GM18502 (cell line): ENCODE measurements around the gene ARHGEF5.

Source experiments
- ATAC-seq: cut with Tn5 transposase; IDR thresholded peaks from one replicate; pipeline ENCODE4 v1.9.1; 2021; ENCODE audit warnings: mild to moderate bottlenecking; ENCODE audit not compliant: unreplicated experiment, poor library complexity

The ARHGEF5 gene

GRCh38 chr7:144379776-144380384 is 24.7 kb downstream of the ARHGEF5 start:
- no peak for ATAC-seq

- peak; percentile 88 for ATAC-seq
Measured at GRCh38 chr7:144384071-144384470, 28.9 kb downstream of the ARHGEF5 start.

- ATAC-seq: peak; percentile 70
Measured at GRCh38 chr7:144384555-144385245, 29.5 kb downstream of the ARHGEF5 start.

DNA sequence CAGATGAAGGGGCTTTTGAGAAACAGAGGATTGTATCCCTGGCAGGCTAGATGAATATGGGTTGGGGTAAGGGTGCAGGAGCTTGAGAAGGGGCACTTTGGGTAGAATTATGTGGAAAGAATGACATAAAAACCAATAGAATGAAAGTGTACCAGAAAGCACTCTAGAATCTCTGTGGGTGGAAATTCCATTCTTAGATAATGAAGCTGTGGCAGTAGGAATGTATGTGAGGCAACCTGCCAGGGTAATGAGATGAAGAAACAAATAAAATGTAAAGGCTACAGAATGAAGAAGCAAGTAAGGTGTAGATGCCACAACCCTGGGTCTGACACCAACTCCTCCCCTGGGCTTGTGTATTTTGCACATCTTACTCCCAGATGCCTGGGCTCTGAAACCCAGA is 31.5 kb downstream of the ARHGEF5 start:
- ATAC-seq: no peak

- ATAC-seq: no peak
Measured at GRCh38 chr7:144388950-144389349, 33.7 kb downstream of the ARHGEF5 start.

DNA sequence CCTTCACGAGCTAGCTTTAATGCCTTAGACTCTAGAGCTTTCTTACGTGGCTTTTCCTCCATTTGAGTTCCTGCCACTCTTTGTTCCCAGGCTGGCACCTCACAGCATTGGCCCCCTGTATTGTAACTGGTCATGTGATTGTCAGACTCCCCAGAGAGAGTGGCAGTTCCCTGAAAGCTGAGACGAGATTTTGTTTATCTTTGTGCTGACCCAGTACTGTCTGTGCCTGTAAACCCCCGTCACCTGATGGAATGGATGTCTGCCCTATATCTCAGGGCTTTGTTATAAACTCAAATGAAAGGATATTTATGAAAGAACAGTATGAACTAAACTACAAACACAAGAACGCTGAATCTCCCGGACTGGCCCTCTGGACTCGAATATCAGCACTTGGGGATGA is 35.3 kb downstream of the ARHGEF5 start:
- no peak for ATAC-seq

- ATAC-seq: no peak
Measured at GRCh38 chr7:144391014-144391413, 35.8 kb downstream of the ARHGEF5 start.

DNA sequence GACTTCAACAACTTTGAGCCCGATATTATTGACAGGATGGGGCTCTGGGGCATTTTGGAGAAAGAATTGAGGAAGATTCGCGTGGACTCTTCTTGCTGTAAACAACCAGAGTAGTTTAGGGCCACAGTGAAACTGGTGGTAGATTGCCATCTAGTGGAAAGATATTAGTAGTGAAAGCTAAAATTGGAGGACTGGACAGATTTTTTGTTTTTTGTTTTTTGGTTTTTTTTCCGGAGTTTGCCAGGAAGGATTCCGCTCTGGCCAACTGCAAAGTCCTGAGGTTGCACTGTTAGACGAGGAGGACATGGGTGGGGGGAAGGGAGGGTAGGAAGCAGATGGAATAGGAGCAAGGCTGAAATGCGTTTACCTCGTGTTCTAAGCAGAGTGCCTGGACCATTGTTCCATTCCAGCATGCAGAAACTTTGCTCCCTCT is 36.6 kb downstream of the ARHGEF5 start:
- peak; percentile 82 for ATAC-seq

DNA sequence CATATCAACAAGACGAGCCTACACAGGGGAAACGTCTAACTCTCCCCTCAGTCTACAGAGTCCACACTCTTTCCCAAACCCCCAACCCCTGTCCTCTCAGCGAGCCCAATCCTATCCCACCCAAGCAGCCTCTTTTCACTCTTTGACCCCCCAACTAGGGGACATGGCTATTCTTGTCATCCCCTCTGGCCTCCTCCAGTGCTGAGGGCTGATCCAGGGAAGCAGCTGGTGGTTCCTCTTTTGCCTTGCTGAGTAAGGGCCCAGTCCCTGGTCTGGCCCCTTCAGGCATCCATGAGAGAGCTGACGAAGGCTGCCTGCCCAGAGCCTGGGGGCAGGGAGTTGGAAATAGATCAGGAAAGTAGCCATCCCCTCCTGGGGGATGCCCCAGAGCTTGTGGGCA is 41.9 kb downstream of the ARHGEF5 start:
- ATAC-seq: no peak

GRCh38 chr7:144398291-144398690 is 43.1 kb downstream of the ARHGEF5 start:
- no peak for ATAC-seq

- no peak for ATAC-seq
Measured at GRCh38 chr7:144398911-144399310, 43.7 kb downstream of the ARHGEF5 start.

- ATAC-seq: no peak
Measured at GRCh38 chr7:144399946-144400345, 44.7 kb downstream of the ARHGEF5 start.

GRCh38 chr7:144401490-144401889 is 46.3 kb downstream of the ARHGEF5 start:
- ATAC-seq: no peak

DNA sequence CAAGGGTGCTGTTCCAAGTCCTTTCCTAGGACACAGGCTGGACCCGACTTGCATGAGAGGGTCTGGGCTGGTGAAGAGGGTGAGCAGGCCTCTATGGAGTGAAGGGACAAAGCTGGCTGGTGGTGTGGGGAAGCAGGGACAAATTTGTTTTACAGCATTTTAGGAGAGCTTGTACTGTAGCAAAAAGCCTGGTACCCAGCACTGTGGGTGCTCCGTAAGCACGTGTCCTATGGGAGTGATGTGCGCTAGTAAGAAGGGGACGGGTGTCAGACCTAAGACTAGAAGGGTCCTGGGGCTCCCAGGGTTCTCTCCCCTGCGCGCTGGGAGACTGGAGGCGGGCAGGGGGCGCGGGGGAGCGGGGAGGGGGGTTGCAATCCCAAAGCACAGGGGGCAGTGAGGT is 47.9 kb downstream of the ARHGEF5 start:
- no peak for ATAC-seq

DNA sequence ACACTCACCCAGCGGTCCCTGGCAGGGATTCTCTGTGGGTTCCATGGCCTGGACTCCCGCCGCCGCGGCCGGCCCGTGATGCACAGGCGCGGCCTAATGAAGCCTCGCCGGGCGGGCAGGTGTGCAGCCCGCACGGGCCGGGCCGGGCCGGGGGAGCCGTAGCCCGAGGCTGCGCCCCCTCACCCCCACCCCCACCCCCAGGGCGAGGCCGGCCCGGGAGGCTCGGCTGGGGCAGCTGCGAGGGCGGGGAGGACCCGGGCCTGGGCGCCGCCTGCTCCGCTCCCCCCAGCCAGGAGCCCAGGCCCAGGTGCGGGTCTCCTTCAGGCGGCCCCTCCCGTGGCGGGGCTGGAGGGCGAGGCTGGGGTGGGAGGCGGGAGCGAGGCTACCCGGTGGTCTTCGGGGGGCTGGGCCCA is 48.5 kb downstream of the ARHGEF5 start, which contains the start of gene NOBOX:
NOBOX (minus strand) TSS at position 45 of the 413 bp plus-strand sequence.
- no peak for ATAC-seq

DNA sequence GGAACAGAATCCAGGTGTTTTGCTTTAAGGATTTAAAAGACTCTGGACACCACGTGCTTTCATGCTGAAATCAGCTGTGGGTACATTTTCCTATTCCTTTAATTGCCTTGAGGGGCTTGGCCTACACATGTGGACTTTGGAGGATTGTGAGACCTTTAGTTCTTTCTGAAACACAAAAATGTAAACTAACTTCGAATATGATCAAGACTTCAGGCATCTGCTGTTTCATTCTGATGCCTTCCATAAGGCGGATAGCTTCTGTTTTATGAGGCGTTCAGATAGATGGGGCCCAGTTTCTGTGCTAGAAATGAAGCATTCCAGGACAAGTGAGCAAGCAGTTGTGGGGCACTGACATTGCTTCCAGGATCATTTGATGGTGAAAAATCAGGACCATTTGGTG is 49.7 kb downstream of the ARHGEF5 start:
- ATAC-seq: no peak

DNA sequence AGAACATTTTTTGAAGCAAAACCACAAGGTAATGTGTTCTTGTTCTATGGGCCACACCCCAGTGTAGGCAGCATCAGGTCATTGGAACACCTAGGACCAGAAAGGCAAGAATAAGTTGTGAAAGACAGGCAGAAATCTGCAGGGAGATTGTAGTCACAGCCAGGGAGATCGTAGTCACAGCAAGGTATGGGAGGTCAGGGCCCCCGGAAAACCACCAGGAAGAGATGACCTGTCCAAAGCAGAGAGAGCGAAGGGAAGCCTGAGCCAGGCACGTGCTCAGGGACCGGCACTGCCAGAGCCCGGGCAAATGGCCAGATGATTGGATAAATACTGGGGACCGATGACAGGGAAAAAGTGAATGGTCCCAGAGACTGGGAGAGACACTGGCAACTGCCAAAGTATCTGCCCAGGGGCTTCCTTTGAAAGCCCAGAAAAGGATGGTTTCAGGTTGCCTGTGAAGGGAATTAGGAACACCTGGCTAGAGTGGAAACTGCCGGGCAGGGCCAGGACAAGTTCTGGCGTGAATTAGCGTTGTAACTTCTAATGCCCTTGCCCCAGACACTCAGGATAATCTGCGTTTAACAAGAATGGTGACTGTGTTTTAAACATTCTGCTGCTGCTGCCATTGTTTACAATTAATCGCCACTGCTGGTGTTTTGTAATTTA is 52.2 kb downstream of the ARHGEF5 start:
- no peak for ATAC-seq

DNA sequence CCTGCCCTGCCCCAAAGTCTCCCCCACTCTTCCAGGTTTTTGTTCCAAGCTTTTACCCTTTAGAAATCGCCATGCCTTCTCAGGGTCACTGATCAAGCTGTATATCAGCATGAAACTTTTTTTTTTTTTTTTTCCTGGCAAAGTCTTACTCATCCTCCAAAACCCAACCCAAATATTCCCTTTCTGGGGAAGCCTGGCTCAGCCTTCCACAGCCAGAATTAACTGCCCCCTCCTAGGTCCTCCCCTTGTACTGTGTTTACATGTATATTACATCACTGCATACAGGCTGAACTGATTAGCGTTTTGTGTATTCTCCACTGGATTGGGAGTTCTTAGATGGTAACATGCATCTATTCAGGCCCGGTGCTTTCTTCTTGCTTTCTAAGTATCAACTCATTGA is 52.9 kb downstream of the ARHGEF5 start:
- ATAC-seq: no peak

DNA sequence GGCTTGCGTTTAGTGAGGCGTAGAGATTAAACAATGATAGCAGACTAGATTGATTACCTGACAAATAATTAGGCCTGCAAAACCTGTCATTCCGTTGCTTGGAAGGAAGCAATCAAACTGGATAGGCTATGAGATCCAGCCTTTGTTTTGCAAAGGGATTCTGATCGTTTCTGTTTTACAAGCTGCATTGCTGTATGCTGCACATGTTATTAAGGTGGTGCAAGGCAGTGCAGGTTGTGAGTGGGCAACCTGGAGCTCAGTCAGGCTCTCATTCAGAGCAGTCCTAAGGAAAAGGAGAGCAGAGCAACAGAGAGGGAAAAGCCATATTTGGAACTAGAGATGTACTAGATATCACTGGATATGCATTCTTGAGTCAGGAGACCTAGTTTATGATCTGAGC is 55.2 kb downstream of the ARHGEF5 start:
- ATAC-seq: no peak

DNA sequence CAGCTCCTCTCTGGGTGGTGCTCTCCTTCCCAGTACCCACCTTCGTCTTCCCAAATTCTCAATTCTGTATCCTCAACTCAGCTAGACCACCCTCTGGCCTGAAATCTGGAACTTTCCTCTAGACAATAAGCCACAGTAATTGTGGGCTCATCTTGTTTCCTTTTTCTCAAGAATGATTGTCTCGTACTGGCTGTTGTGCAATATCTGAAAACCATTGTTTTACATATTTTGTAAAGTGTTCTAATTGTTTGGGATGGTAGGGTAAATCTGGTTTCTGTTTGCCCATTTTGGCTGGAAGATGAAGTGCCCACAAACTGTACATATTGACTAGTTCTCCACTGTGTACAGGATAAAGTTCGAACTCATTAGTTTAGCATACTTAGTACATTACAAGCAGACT is 59.6 kb downstream of the ARHGEF5 start:
- no peak for ATAC-seq

DNA sequence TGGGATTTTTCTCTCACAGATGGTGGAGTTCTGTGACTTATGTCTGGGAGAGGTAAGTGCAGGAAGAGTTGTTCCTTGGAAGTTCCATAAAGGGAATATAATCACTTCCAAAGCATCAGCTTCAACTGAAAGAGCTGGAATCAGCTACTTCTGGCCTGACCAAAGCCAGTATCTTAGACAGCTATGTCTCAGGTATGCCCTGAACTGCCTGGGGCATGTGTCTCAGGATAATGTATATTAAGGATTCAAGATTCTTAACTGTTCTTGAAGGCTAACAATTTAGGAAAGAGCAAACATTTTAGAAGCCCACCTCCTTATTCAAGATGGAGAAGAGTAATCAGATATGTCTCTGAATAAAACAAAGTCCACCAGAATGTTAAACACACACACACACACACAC is 60.7 kb downstream of the ARHGEF5 start:
- ATAC-seq: no peak

DNA sequence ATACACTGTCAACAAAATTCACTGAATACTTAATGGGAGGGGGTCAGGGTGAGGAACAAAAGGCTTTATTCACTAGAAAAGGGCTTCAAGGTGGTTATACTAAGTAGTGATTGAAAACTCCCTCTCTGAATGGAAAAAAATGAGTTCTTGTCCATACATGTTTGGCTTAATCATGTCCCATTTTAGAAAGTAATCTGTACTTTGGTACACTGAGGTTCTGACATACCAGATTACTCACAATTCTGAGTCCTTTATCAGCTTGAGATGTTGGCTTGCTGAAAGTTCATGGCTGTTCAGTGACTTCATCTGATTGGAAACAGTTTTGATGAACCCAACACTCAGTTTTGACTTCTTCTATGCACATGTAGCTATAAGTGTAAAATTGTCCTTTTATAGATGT is 61.1 kb downstream of the ARHGEF5 start:
- ATAC-seq: no peak
